ENCODE results near the gene SLC4A4. TPM values are rescaled to one million over a fixed set of nuclear protein-coding genes. Genes with fewer than 3 reads are reported as not detected.

Gene SLC4A4
- polyA plus RNA-seq (2013, experiment 1 of 2): 0.06 TPM
- polyA plus RNA-seq (2013, experiment 2 of 2): 0.07 TPM

GRCh38 chr4:71338846-71339593 is at the start of gene SLC4A4:
Gene SLC4A4 (plus strand): TSS chr4:71339020.
- Histone ChIP-seq H3K23ac (ENCODE audit: low read depth, low read length, poor library complexity) (no peak within 1 kb of the TSS), H2BK5ac (ENCODE audit: low read length) (no peak within 1 kb of the TSS), H2BK120ac (ENCODE audit: low read depth, low read length) (no peak within 1 kb of the TSS), H3K4me1 (ENCODE audit: control insufficient read depth in 2 of 2, insufficient read depth in 1 of 2, low read depth in 1 of 2, low read length in 2 of 2) (no peaks in the 10 kb centered on the region), H3K14ac (ENCODE audit: low read length) (no peak within 1 kb of the TSS), H3K9ac (ENCODE audit: low read depth, low read length, poor library complexity) (no peak within 1 kb of the TSS), H3K79me1 (ENCODE audit: low read depth, low read length) (no peaks in the 10 kb centered on the region), H3K27me3 (ENCODE audit: control insufficient read depth in 3 of 3, insufficient read depth in 3 of 3, low read depth in 1 of 3, low read length in 3 of 3) (no peaks in the 10 kb centered on the region), H2BK15ac (ENCODE audit: low read length) (no peak within 1 kb of the TSS), H2BK12ac (ENCODE audit: low read length) (no peak within 1 kb of the TSS), H4K91ac (ENCODE audit: low read depth, low read length, poor library complexity) (no peak within 1 kb of the TSS), H2AFZ (ENCODE audit: low read length) (no peak within 1 kb of the TSS), H3K27ac (replicated peaks; ENCODE audit: low read length) (no peak within 1 kb of the TSS), H3K4me2 (ENCODE audit: insufficient read depth, low read length, poor library complexity, severe bottlenecking) (no peak within 1 kb of the TSS), H3K36me3 (replicated peaks in 1 of 2; ENCODE audit: control insufficient read depth in 2 of 2, insufficient read depth in 2 of 2, low read length in 2 of 2) (no peaks in the 10 kb centered on the region), H2AK5ac (ENCODE audit: low read depth, low read length) (no peak within 1 kb of the TSS), H3K4me3 (ENCODE audit: low read length in 2 of 2) (no peak within 1 kb of the TSS), H4K8ac (ENCODE audit: low read depth, low read length) (no peak within 1 kb of the TSS), H3K9me3 (replicated peaks in 1 of 2; ENCODE audit: control insufficient read depth in 2 of 2, insufficient read depth in 1 of 2, low read depth in 1 of 2, low read length in 2 of 2) (no peaks in the 10 kb centered on the region), H3K4ac (ENCODE audit: low read length) (no peak within 1 kb of the TSS), H3K18ac (ENCODE audit: low read length) (no peak within 1 kb of the TSS)
- WGBS, 2 donors (ENCODE audit: extremely low coverage in 2 of 2, insufficient read length in 2 of 2, insufficient replicate concordance in 1 of 2): no CpG with 5 or more reads among the region's 8 CpGs
- no peak for DNase-seq (ENCODE audit: low spot score)

DNA sequence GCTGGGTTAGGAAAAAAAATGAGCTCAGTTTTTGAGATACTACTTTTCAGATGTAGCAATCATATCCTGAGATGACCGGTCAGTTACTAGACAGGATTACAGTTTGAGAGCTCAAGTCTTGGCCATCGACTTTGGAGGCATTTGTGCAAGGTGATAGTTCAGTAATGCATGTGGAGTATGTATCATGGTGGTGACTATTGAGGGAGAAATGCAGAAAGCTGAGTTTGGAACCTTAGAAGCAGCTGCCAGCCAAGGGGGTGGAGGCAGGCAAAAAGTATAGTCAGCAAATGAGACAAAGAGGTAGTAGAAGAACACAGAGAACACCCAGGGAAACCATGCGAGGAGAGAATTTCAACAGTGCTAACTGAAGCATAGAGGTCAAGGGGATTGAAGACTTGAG is 48.7 kb upstream of the SLC4A4 start:
- H2BK15ac ChIP-seq (ENCODE audit: low read length): no peak overlapping the region
- H3K27ac ChIP-seq (replicated peaks; ENCODE audit: low read length): no peak overlapping the region
- no peak overlapping the region for H4K8ac ChIP-seq (ENCODE audit: low read depth, low read length)
- no peaks in the 10 kb centered on the region for H3K4me1 ChIP-seq (ENCODE audit: control insufficient read depth in 2 of 2, insufficient read depth in 1 of 2, low read depth in 1 of 2, low read length in 2 of 2)
- no peaks in the 10 kb centered on the region for H3K79me1 ChIP-seq (ENCODE audit: low read depth, low read length)
- H3K23ac ChIP-seq (ENCODE audit: low read depth, low read length, poor library complexity): no peak overlapping the region
- no peak for DNase-seq (ENCODE audit: low spot score)
- H3K18ac ChIP-seq (ENCODE audit: low read length): no peak overlapping the region
- no peak overlapping the region for H2BK5ac ChIP-seq (ENCODE audit: low read length)
- no peak overlapping the region for H3K4ac ChIP-seq (ENCODE audit: low read length)
- H3K9ac ChIP-seq (ENCODE audit: low read depth, low read length, poor library complexity): no peak overlapping the region
- H3K36me3 ChIP-seq (replicated peaks in 1 of 2; ENCODE audit: control insufficient read depth in 2 of 2, insufficient read depth in 2 of 2, low read length in 2 of 2): no peaks in the 10 kb centered on the region
- H2AFZ ChIP-seq (ENCODE audit: low read length): no peak overlapping the region
- H3K4me3 ChIP-seq (ENCODE audit: low read length in 2 of 2): no peak overlapping the region
- H2BK120ac ChIP-seq (ENCODE audit: low read depth, low read length): no peak overlapping the region
- no peak overlapping the region for H2BK12ac ChIP-seq (ENCODE audit: low read length)
- H2AK5ac ChIP-seq (ENCODE audit: low read depth, low read length): no peak overlapping the region
- no peak overlapping the region for H4K91ac ChIP-seq (ENCODE audit: low read depth, low read length, poor library complexity)
- H3K14ac ChIP-seq (ENCODE audit: low read length): no peak overlapping the region
- H3K4me2 ChIP-seq (ENCODE audit: insufficient read depth, low read length, poor library complexity, severe bottlenecking): no peak overlapping the region
- H3K9me3 ChIP-seq (replicated peaks in 1 of 2; ENCODE audit: control insufficient read depth in 2 of 2, insufficient read depth in 1 of 2, low read depth in 1 of 2, low read length in 2 of 2): no peaks in the 10 kb centered on the region
- WGBS, 2 donors (ENCODE audit: extremely low coverage in 2 of 2, insufficient read length in 2 of 2, insufficient replicate concordance in 1 of 2): no CpG with 5 or more reads among the region's 3 CpGs
- H3K27me3 ChIP-seq (ENCODE audit: control insufficient read depth in 3 of 3, insufficient read depth in 3 of 3, low read depth in 1 of 3, low read length in 3 of 3): no peaks in the 10 kb centered on the region

GRCh38 chr4:71290476-71290875 is 48.3 kb upstream of the SLC4A4 start:
- Histone ChIP-seq H3K4ac (ENCODE audit: low read length) (no peak overlapping the region), H3K36me3 (replicated peaks in 1 of 2; ENCODE audit: control insufficient read depth in 2 of 2, insufficient read depth in 2 of 2, low read length in 2 of 2) (no peaks in the 10 kb centered on the region), H2BK120ac (ENCODE audit: low read depth, low read length) (no peak overlapping the region), H3K4me2 (ENCODE audit: insufficient read depth, low read length, poor library complexity, severe bottlenecking) (no peak overlapping the region), H2AFZ (ENCODE audit: low read length) (no peak overlapping the region), H3K27me3 (ENCODE audit: control insufficient read depth in 3 of 3, insufficient read depth in 3 of 3, low read depth in 1 of 3, low read length in 3 of 3) (no peaks in the 10 kb centered on the region), H4K8ac (ENCODE audit: low read depth, low read length) (no peak overlapping the region), H2BK15ac (ENCODE audit: low read length) (no peak overlapping the region), H3K4me3 (ENCODE audit: low read length in 2 of 2) (no peak overlapping the region), H3K4me1 (ENCODE audit: control insufficient read depth in 2 of 2, insufficient read depth in 1 of 2, low read depth in 1 of 2, low read length in 2 of 2) (no peaks in the 10 kb centered on the region), H3K9me3 (replicated peaks in 1 of 2; ENCODE audit: control insufficient read depth in 2 of 2, insufficient read depth in 1 of 2, low read depth in 1 of 2, low read length in 2 of 2) (no peaks in the 10 kb centered on the region), H3K9ac (ENCODE audit: low read depth, low read length, poor library complexity) (no peak overlapping the region), H3K18ac (ENCODE audit: low read length) (no peak overlapping the region), H2AK5ac (ENCODE audit: low read depth, low read length) (no peak overlapping the region), H3K23ac (ENCODE audit: low read depth, low read length, poor library complexity) (no peak overlapping the region), H3K14ac (ENCODE audit: low read length) (no peak overlapping the region), H3K27ac (replicated peaks; ENCODE audit: low read length) (no peak overlapping the region), H2BK5ac (ENCODE audit: low read length) (no peak overlapping the region), H2BK12ac (ENCODE audit: low read length) (no peak overlapping the region), H3K79me1 (ENCODE audit: low read depth, low read length) (no peaks in the 10 kb centered on the region), H4K91ac (ENCODE audit: low read depth, low read length, poor library complexity) (no peak overlapping the region)
- no peak for DNase-seq (ENCODE audit: low spot score)
- whole genome bisulfite sequencing, 2 donors (ENCODE audit: extremely low coverage in 2 of 2, insufficient read length in 2 of 2, insufficient replicate concordance in 1 of 2): no CpG with 5 or more reads among the region's 1 CpG

- no peaks in the 10 kb centered on the region for H3K4me1 ChIP-seq (ENCODE audit: control insufficient read depth in 2 of 2, insufficient read depth in 1 of 2, low read depth in 1 of 2, low read length in 2 of 2)
- no peak overlapping the region for H2BK12ac ChIP-seq (ENCODE audit: low read length)
- H3K27ac ChIP-seq (replicated peaks; ENCODE audit: low read length): no peak overlapping the region
- H2AK5ac ChIP-seq (ENCODE audit: low read depth, low read length): no peak overlapping the region
- H3K9ac ChIP-seq (ENCODE audit: low read depth, low read length, poor library complexity): no peak overlapping the region
- H3K18ac ChIP-seq (ENCODE audit: low read length): no peak overlapping the region
- no peak overlapping the region for H3K23ac ChIP-seq (ENCODE audit: low read depth, low read length, poor library complexity)
- no peak overlapping the region for H3K4me3 ChIP-seq (ENCODE audit: low read length in 2 of 2)
- H3K4me2 ChIP-seq (ENCODE audit: insufficient read depth, low read length, poor library complexity, severe bottlenecking): no peak overlapping the region
- no peak overlapping the region for H2BK5ac ChIP-seq (ENCODE audit: low read length)
- no peaks in the 10 kb centered on the region for H3K9me3 ChIP-seq (replicated peaks in 1 of 2; ENCODE audit: control insufficient read depth in 2 of 2, insufficient read depth in 1 of 2, low read depth in 1 of 2, low read length in 2 of 2)
- no peak overlapping the region for H2AFZ ChIP-seq (ENCODE audit: low read length)
- no peak overlapping the region for H3K14ac ChIP-seq (ENCODE audit: low read length)
- H4K8ac ChIP-seq (ENCODE audit: low read depth, low read length): no peak overlapping the region
- H3K4ac ChIP-seq (ENCODE audit: low read length): no peak overlapping the region
- no peak overlapping the region for H2BK120ac ChIP-seq (ENCODE audit: low read depth, low read length)
- no peak overlapping the region for H2BK15ac ChIP-seq (ENCODE audit: low read length)
- no peak overlapping the region for H4K91ac ChIP-seq (ENCODE audit: low read depth, low read length, poor library complexity)
- no peaks in the 10 kb centered on the region for H3K36me3 ChIP-seq (replicated peaks in 1 of 2; ENCODE audit: control insufficient read depth in 2 of 2, insufficient read depth in 2 of 2, low read length in 2 of 2)
- no peaks in the 10 kb centered on the region for H3K79me1 ChIP-seq (ENCODE audit: low read depth, low read length)
- no CpG with 5 or more reads among the region's 1 CpG for WGBS, 2 donors (ENCODE audit: extremely low coverage in 2 of 2, insufficient read length in 2 of 2, insufficient replicate concordance in 1 of 2)
- no peaks in the 10 kb centered on the region for H3K27me3 ChIP-seq (ENCODE audit: control insufficient read depth in 3 of 3, insufficient read depth in 3 of 3, low read depth in 1 of 3, low read length in 3 of 3)
- no peak for DNase-seq (ENCODE audit: low spot score)
These were observed 46.6 kb upstream of the SLC4A4 start for GRCh38 chr4:71292228-71292627.

All from neuronal stem cell (in vitro differentiated cells).